Vagina (tissue), 2 donors: Measurements from ENCODE around the gene CTDSPL2.
"Not testable (repeated sequence)": the region's sequence is repeated elsewhere in the genome, so short reads cannot be mapped to it uniquely, and the experiment has no call there.

Source experiments
- POLR2A ChIP-seq, 2 donors: fragments of 450-650 bp; IDR thresholded peaks; one replicate each; pipeline ENCODE4 v1.6.1; 2017; ENCODE audit warnings: antibody characterized with exemption in 2 of 2, mild to moderate bottlenecking in 2 of 2, moderate library complexity in 2 of 2
- POLR2AphosphoS5 ChIP-seq, 2 donors: sonication (generic); formaldehyde crosslinking; IDR thresholded peaks; one replicate each; pipeline ENCODE4 v1.9.0; 2017; ENCODE audit warnings: antibody characterized with exemption in 2 of 2, mild to moderate bottlenecking in 2 of 2, low read depth in 1 of 2; ENCODE audit not compliant: insufficient read depth in 1 of 2
- TF ChIP-seq, protein P1 (sequence below), 3 experiments: fragments of 450-650 bp in 2 of 3; fragments of 200-600 bp in 1 of 3; sonication (generic) in 1 of 3; IDR thresholded peaks; one replicate each; pipeline ENCODE4 v1.5.1; 2017 to 2019; ENCODE audit warnings: antibody characterized with exemption in 3 of 3, mild to moderate bottlenecking in 2 of 3, moderate library complexity in 2 of 3

DNA sequence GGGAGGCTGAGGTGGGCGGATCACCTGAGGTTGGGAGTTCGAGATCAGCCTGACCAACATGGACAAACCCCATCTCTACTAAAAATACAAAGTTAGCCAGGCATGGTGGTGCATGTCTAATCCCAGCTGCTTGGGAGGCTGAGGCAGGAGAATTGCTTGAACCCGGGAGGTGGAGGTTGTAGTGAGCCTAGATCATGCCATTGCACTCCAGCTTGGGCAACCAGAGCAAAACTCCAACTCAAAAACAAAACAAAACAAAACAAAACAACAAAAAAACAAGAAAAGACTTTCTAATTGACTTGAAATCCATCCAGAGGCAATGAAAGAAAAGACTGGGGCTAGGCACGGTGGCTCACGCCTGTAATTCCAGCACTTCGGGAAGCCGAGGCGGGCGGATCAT lies 121.7 kb downstream of the CTDSPL2 start:
- TF ChIP-seq, protein P1, sequence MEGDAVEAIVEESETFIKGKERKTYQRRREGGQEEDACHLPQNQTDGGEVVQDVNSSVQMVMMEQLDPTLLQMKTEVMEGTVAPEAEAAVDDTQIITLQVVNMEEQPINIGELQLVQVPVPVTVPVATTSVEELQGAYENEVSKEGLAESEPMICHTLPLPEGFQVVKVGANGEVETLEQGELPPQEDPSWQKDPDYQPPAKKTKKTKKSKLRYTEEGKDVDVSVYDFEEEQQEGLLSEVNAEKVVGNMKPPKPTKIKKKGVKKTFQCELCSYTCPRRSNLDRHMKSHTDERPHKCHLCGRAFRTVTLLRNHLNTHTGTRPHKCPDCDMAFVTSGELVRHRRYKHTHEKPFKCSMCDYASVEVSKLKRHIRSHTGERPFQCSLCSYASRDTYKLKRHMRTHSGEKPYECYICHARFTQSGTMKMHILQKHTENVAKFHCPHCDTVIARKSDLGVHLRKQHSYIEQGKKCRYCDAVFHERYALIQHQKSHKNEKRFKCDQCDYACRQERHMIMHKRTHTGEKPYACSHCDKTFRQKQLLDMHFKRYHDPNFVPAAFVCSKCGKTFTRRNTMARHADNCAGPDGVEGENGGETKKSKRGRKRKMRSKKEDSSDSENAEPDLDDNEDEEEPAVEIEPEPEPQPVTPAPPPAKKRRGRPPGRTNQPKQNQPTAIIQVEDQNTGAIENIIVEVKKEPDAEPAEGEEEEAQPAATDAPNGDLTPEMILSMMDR (IDR thresholded peaks at IDR 0.05): not testable (repeated sequence)
- TF ChIP-seq POLR2A (IDR thresholded peaks at IDR 0.05); POLR2AphosphoS5 (IDR thresholded peaks at IDR 0.05; ENCODE audit: insufficient read depth in 1 of 2, low read depth in 1 of 2): not testable (repeated sequence)
